Stimulated activated CD4-positive, alpha-beta T cell treated with anti-CD3 and anti-CD28 coated beads, Interleukin-2, amount 100 ng/mL, for 4 hours (primary cell): ENCODE measurements around the gene RNF175.

Experiments used
- DNase-seq: peaks from one replicate; pipeline ENCODE4 v3.0.0-alpha.2; 2020; ENCODE audit warnings: low read depth

RNF175 gene

GRCh38 chr4:153759407-153760316, at the start of gene RNF175:
RNF175 (minus strand) TSS chr4:153760024; CDS start chr4:153759862, 162 bp downstream.
- no peak for DNase-seq

DNA sequence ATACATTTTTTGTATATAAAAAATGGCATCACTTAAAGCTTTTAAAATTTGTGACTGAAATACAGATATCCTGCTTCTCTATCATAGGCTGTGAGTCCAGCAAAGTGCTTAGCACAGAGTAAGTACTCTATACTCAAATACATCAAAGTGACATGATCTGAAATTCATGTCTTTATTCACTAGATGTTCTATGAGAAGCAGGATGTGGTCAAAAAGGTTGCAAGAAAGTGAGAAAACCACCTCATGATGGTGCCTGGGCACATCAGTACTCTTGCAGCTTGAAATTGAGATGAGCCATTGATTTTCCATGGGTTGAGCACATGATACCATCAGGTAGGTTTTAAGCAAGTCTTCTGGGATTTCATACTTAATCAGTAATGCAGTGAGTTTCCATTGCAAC, 49.5 kb upstream of the RNF175 start:
- no peak for DNase-seq

DNA sequence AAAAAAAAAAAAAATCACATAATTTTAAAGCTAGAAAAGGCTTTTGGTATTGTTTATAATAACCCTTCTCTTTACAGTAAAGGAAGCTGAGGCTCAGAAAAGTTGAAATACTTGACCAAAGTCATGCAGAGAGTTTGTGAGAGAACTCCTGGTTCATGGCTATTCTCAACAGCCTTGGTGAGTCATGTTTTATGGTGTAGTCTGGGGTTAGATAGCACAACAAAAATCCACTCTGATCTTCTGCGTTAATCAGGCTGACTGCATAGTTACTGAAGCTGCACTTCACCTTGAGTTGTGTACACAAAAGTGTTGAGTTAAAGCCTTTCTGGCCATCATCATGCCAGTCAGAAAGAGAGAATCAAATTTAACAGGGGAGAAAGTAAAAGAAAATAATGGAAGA, 48.4 kb upstream of the RNF175 start:
- DNase-seq, result no peak

DNA sequence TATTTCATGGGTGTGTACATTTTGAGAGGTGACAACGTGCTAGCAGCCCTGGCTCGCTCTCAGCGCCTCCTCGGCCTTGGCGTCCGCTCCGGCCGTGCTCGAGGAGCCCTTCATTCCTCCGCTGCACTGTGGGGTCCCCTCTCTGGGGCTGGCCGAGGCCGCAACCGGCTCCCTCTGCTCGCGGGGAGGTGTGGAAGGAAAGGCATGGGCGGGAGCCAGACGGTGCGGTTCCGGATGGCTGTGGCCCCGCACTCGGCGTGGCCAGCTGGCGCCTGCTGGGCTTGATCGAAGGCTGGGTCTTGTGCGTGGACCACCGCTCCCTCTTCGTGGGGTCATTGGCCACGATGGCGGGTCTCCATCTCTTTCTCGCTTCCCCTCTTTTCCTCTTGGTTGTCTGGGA, 46.2 kb upstream of the RNF175 start:
- DNase-seq, result no peak

DNA sequence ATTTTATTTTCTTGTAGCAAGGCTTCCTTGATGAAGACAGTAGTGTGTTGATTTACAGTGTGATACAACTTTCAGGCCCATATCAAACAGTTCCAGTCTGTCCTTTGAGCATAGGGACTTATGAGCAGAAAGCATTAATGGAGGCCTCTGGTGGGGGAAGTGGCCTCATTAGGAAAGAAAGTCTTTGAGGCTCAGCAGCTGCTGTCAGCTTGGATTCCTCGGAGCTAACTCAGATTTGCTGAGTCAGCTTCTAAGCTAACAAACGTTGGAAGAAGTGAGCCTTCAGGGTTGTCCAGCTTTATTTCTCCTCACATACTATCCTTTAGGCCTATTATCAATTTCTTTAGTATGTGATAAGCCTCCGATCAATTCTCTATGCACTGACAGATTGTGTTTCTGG, 44.9 kb upstream of the RNF175 start:
- no peak for DNase-seq

GRCh38 chr4:153799694-153800074, 39.9 kb upstream of the RNF175 start:
- DNase-seq, result no peak

DNA sequence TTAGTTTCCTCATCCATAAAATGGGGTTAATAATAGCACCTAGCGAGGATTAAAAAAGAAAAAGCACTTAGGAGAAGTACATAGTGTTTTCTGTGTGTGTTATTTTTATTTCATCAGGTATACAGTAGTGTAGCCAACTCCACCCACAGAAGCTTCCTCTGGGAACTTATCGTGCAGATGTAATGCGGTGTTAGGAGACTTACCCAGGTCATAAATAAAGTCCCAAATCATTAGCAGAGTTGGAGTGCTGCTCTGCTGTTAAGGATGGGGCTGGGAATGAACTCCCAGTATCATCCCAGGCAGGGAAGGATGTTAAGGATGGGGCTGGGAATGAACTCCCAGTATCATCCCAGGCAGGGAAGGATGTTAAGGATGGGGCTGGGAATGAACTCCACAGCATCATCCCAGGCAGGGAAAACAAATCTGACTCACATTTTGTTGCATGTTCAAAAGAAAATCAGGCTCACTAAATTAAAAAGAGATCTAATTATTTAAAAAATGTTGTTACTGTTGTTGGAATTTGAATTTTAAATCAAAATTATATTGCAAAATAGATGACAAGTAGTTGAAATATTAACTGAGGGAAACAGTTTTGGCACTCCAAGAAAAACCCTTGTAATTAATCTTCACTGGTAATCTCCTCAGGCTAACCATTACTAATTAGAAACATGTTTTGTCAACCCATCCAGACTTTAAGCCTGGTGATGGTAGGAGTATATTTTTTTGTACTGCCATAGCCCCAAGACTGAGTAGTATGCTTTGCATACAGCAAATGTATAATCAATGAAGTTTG, 39.3 kb upstream of the RNF175 start:
- no peak for DNase-seq

DNA sequence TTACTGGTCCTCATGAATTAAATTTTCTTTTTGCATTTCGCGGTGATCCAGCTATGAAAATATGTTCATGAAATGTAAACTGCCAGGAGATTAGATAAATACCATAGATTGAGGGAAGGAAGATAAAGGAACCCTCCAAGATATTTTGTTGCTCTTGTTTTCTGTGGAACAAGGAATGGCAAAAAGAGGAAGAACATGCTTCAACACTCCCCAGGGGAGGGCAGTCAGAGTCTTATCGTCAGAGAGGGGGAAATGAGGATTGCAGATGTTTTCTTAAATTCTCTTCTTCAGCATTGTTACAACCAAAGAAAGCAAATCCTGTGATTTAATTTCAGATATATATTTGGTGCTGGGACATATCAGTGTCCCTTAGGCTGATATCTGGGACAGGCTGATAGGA, 38.6 kb upstream of the RNF175 start:
- no peak for DNase-seq

DNA sequence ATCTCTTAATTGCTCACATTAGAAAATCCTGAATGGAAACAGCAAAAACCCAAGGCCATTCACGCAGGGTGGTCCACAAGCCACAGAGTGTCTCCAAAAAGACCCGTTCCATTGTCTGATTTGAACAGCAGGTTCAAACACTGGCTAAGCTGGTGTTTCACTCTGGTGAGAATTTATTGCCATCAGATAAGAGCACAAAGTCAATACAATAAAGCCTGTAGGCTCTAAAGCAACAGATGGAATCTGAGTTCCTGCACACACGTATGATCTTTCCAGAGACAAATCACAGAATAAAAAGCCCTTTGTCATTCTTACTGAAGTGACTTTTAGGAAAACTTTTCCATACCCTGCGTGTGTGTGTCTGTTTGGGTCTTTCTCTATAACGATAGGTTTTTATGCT, 34.2 kb upstream of the RNF175 start:
- DNase-seq, result no peak

DNA sequence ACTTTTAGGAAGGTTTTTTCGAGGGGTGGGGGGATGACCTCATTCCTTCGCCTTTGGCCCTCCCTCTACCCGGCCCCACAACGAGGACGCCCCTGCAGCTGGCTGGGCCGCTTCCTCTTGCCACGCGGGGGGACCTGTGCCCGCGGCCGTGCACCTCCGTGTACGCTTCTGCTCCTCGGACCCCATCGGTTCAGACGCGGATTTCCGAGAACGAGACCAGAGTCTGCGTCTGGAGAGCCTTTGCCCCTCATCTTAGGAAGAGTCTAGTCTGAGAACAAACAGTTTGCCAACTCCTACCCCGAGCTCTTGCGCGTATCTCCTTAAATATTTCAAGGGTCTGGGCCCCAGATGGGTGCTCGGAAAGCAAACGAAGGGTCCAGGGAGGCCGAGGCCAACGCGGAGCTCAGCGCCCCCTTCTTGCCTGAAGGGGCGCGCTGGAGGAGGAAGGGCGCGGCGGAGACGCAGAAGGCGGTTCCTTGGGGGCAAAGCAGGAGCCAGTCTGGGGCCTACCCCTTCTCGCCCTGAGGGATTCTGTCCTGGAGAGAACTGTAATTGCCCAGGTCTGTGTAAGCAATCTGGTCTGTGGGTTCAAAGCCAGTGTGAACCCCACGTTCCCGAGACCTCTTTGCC, 32.9 kb upstream of the RNF175 start:
- no peak for DNase-seq

- DNase-seq, result no peak
Measured at GRCh38 chr4:153791746-153792617, 32.2 kb upstream of the RNF175 start.

DNA sequence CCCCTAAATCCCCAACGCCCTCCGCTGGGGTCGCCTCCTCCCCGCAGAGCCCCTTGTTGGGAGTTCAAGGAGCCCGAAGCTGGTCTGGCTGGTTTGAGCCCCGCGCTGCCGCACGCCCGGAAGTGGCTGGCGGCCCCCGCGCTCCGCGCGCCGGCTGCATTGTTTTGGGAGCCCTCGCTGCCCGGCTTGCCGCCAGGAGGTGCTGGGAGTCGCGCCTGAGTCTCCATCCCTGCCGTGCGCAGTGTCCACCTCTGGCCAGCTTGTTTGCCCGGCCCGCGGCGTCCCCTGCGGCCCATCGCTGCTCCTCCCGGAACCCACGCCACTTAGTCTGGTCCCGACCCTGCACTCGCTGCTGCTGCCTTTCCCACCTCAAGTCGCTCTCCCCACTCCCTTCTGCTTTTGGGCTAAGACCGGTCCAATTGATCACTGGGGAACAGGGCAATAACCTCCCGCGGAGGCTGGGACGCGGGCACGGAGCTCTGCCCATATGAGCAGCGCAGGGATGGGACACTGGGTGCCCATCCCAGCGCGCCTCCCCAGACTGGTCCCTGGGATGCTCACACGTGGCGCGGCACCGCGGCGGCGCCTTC, 31.2 kb upstream of the RNF175 start:
- no peak for DNase-seq

DNA sequence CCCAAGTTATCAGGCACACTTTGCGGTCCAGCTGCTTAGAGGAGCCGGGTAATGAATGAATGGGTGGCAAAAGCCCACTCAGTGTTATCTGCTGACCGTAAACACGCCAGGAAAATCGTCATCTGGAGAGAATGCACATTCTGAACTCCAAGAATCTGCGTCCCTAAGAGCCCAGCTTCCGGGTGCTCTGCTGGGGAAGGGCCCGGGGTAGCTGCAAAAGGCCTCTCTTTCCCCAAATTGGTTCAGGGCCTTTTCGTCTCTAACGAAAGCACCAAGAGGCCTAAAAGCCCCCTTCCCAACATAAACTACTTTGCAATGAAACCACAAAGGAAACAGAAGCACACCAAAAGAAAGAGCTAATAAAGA, 30.7 kb upstream of the RNF175 start:
- no peak for DNase-seq

- DNase-seq, result no peak
Measured at GRCh38 chr4:153789741-153790499, 30.1 kb upstream of the RNF175 start.

DNA sequence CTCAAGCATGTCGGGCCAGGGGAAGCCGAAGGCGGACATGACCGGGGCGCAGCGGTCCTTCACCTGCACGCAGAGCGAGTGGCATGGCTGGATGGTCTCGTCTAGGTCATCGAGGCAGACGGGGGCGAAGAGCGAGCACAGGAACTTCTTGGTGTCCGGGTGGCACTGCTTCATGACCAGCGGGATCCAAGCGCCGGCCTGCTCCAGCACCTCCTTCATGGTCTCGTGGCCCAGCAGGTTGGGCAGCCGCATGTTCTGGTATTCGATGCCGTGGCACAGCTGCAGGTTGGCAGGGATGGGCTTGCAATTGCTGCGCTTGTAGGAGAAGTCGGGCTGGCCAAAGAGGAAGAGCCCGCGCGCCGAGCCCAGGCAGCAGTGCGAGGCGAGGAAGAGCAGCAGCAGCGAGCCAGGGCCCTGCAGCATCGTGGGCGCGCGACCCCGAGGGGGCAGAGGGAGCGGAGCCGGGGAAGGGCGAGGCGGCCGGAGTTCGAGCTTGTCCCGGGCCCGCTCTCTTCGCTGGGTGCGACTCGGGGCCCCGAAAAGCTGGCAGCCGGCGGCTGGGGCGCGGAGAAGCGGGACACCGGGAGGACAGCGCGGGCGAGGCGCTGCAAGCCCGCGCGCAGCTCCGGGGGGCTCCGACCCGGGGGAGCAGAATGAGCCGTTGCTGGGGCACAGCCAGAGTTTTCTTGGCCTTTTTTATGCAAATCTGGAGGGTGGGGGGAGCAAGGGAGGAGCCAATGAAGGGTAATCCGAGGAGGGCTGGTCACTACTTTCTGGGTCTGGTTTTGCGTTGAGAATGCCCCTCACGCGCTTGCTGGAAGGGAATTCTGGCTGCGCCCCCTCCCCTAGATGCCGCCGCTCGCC, 28.8 kb upstream of the RNF175 start, which contains the start of gene SFRP2:
Gene SFRP2, minus strand, starts transcription at position 671 of the 864 bp plus-strand sequence. Its CDS starts 248 bp downstream, at position 423.
- DNase-seq, result no peak

DNA sequence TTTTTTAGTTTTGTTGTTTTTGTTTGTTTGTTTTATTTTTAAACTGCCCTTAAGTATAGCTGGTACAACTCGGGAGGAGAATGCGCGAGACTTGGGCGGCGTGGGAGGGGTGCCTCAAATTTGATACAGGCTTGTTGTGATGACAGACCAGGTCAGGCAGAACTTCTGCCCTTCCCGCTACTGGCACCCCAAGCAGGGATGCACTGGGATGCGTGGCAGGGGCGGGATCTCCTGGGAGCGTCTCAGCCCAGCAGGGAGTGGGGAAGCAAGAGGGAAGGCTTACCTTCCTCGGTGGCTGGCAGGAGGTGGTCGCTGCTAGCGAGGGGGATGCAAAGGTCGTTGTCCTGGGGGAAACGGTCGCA, 28.2 kb upstream of the RNF175 start:
- no peak for DNase-seq

GRCh38 chr4:153787575-153787974, 27.8 kb upstream of the RNF175 start:
- DNase-seq, result no peak

DNA sequence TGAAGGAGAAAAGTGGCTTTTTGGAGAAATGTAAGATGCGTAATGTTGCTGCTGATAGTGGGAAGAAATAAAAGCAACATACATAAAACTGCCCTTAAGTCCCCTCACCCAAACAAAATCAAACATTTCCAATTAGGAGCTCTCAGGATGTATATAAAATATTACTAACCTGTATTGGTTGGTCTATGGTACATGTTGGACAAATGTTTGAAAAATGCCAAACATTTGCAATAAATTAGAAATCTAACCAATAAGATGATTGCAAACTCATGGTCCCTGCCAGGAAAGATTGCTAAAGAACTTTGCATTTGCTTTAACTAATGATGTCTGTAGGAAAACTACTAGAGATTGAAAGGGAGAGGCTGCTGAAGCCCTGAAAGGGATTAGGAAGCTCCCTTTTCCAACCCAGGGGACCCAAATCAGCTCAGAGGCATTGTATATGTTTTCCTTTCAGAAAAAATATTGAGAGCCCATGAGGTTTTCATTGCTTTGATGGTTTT, 27.3 kb upstream of the RNF175 start:
- DNase-seq, result no peak

- no peak for DNase-seq
Measured at GRCh38 chr4:153785910-153786721, 26.3 kb upstream of the RNF175 start.
